Measurements from ENCODE around the gene SELENOK. TPM values are rescaled to one million over a fixed set of nuclear protein-coding genes. Genes with fewer than 3 reads are reported as not detected.

SELENOK gene
- total RNA-seq, 4 donors from 2014 or later: 39.8 to 54.3 (median 49.2) TPM

DNA sequence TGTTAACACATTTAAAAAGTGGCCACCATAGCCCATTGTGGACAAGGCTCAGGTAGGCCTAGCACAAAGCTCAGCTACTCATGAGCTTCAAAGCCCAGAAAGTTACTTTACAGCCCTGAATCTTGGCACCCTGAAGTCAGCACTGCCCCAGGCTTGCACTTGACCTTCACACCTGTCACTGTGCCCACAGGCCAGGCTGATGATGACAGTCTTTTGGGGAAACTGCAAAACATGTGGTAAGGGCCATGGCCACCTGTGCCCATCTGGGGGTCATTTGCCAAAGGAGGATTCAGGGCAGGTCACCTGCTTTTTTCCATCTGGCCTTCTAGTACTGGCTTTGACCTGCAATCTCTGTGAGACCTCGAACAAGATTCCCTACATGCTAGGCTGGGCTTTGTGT lies 56.4 kb downstream of the SELENOK start:
- no peak overlapping the region for H3K4me3 ChIP-seq
- H3K36me3 ChIP-seq: peaks cover 0 to 5% (median 0%) of the 10 kb centered on the region in 3 donors
- H3K9me3 ChIP-seq: no peaks in the 10 kb centered on the region
- WGBS, 2 donors: 89 to 100% methylated on average over 1 of the region's 1 CpG
- no peak for TF ChIP-seq EP300 (IDR thresholded peaks at IDR 0.05)
- no peaks in the 10 kb centered on the region for H3K4me1 ChIP-seq
- no peaks in the 10 kb centered on the region for H3K27me3 ChIP-seq
- DNase-seq (ENCODE audit: low spot score in 2 of 2): no peak
- H3K27ac ChIP-seq: no peak overlapping the region

DNA sequence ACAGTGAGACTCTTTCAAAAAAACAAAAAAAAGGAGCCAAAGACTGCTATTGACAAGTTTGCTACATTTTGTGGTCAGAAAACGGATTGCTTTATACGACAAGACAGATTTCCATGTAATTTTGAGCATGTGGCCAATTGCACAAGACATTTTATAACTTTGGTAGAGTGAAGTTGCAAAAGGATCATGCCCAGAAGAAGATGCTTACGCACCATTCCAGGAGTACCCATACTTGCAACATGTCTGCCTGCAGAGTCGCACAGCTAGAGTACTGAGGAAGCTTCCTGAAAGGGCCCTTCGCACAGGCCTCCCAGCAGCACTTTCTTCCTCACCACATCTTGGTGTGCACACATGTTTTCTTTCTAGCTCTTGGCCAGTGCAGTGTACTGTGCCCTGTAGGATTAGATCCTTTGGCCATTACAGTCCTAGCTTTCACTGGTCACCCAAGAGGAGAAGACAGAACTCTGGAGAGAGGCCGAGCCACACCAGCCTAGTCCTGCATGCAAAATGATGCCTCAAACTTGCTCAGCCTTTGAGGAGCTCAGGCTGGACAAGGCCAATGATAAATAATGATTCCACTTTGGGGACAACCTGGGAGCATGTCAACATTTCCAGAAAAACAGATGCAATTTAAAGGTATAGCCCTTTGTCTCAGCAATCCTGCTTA lies 57.1 kb downstream of the SELENOK start:
- Histone ChIP-seq H3K9me3 (no peaks in the 10 kb centered on the region), H3K36me3 (peaks cover 0 to 5% (median 0%) of the 10 kb centered on the region in 3 donors), H3K27ac (no peak overlapping the region), H3K27me3 (no peaks in the 10 kb centered on the region), H3K4me3 (no peak overlapping the region), H3K4me1 (no peaks in the 10 kb centered on the region)
- TF ChIP-seq, protein P1, sequence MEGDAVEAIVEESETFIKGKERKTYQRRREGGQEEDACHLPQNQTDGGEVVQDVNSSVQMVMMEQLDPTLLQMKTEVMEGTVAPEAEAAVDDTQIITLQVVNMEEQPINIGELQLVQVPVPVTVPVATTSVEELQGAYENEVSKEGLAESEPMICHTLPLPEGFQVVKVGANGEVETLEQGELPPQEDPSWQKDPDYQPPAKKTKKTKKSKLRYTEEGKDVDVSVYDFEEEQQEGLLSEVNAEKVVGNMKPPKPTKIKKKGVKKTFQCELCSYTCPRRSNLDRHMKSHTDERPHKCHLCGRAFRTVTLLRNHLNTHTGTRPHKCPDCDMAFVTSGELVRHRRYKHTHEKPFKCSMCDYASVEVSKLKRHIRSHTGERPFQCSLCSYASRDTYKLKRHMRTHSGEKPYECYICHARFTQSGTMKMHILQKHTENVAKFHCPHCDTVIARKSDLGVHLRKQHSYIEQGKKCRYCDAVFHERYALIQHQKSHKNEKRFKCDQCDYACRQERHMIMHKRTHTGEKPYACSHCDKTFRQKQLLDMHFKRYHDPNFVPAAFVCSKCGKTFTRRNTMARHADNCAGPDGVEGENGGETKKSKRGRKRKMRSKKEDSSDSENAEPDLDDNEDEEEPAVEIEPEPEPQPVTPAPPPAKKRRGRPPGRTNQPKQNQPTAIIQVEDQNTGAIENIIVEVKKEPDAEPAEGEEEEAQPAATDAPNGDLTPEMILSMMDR (IDR thresholded peaks at IDR 0.05): no peak
- TF ChIP-seq EP300 (IDR thresholded peaks at IDR 0.05) (no peak), POLR2A (IDR thresholded peaks at IDR 0.05) (no peak)
- DNase-seq (ENCODE audit: low spot score in 2 of 2): no peak
- 87 to 95% methylated on average over 6 of the region's 6 CpGs for WGBS, 2 donors

Other genes with a start within 250 kb of the SELENOK start
- gene CHDH, start 45.4 kb downstream of the SELENOK start, total RNA-seq: 10 to 100 TPM in 2 of 4 donors, 1 to 10 TPM in 2; 2.8 to 15.9 (median 9.7) TPM
- gene IL17RB, start 45.3 kb downstream of the SELENOK start, total RNA-seq: 1 to 10 TPM; 3.3 to 7.1 (median 5.0) TPM
- 10 to 100 TPM; 14.0 to 40.0 (median 27.2) TPM for gene ACTR8, start 9.7 kb downstream of the SELENOK start, total RNA-seq
- 1 to 10 TPM in 3 of 4 donors, under 1 TPM in 1; 0.30 to 9.6 (median 3.9) TPM for gene CACNA2D3, start 230.7 kb upstream of the SELENOK start, total RNA-seq

Measured in tibial nerve (tissue), 4 donors.